ENCODE results near the gene POLR2F.

DNA sequence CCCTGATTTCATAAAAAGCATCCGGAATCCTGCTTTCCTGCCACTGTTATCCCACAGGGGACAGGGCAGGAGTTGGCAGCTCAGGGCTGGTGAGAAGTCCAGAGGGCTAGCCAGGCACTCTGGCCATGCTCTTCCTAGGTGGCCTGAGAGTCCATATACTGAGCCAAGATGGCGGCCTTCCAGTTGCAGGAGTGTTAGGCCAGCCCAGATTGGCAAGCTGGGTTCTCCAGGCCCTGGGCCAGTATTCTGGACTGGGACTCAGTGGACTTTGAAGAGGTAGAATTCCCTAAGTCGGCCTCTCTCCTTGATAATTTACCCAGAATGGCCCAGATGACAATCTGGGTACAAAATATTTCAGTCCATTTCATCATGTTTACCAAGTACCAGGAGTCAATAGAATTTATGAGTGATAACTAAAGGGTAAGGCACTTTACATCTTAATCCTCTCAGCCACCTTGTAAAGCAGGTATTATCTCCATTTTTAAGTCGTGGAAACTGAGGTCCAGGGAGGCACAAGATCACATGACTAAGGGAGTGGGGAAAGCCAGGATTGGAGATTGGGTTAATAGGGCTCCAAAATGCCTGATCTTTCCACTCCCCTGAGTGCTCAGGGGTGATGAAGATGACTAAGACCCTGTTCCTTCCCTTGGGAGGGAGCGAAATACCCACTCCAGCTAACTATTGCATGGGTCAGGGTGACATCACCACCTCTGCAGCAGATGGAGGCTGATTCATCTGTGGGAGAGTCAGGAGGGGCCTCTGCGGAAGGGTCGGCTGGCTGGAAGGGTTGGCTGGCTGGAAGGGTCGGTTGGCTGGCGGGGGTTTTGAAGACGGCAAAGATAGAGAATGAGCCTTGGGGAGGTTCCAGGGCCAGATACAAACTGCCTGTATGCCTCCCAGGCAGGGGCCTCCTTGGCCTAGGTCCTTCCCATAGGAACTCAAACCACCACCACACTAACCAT lies 48.6 kb upstream of the POLR2F start:
- TF ChIP-seq, protein P1, sequence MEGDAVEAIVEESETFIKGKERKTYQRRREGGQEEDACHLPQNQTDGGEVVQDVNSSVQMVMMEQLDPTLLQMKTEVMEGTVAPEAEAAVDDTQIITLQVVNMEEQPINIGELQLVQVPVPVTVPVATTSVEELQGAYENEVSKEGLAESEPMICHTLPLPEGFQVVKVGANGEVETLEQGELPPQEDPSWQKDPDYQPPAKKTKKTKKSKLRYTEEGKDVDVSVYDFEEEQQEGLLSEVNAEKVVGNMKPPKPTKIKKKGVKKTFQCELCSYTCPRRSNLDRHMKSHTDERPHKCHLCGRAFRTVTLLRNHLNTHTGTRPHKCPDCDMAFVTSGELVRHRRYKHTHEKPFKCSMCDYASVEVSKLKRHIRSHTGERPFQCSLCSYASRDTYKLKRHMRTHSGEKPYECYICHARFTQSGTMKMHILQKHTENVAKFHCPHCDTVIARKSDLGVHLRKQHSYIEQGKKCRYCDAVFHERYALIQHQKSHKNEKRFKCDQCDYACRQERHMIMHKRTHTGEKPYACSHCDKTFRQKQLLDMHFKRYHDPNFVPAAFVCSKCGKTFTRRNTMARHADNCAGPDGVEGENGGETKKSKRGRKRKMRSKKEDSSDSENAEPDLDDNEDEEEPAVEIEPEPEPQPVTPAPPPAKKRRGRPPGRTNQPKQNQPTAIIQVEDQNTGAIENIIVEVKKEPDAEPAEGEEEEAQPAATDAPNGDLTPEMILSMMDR (IDR thresholded peaks at IDR 0.05 in 4 of 5, conservative IDR thresholded peaks at IDR 0.05 in 1 of 5), result no peak
- TF ChIP-seq POLR2A (IDR thresholded peaks at IDR 0.05), result no peak
